CD1c-positive myeloid dendritic cell (primary cell): ENCODE data around the gene GCC2.
"Not testable (repeated sequence)": the region's sequence is repeated elsewhere in the genome, so short reads cannot be mapped to it uniquely, and the experiment has no call there.

Source experiments
- DNase-seq: peaks from one replicate; pipeline ENCODE4 v3.0.0-alpha.2; 2016; ENCODE audit errors: extremely low spot score

The GCC2 gene

DNA sequence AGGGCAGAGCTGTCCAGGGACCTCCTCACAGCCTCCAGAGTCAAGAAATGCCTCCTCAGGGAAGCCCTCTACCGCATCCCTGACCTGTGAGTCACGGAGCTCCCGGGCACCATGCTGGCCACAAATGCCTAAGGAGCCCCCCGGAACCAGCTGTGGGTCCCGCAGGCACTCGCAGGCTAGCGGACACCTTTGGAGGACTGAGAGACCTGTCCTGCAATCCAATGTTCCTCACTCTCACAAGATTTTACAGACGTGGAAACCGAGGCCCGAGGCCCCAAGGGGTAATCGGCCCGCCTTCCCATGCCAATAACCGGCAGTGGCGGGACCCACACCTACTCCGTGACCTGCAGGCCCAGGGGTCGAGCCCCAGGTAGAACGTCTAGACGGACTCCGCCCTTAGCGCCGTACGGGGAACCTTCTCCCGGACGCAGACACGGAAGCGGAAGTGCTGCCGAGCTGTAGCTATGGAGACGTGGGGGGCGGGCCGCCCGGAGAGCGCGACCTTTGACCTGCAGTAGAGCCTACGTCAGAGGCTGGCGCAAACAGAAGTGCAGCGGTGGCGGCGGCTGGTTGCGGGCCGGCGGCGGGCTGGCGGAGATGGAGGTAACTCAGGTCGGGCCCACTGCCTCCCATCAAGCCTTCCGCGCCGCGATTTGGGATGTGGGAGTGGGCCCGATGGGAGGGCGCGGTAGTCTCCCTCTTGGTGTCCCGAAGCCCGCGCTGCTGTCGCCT is at the start of gene GCC2:
TSS of gene GCC2 (plus strand) at position 529 of the 732 bp plus-strand sequence. CDS start at position 598, 69 bp downstream.
- DNase-seq: peak; percentile 97

- DNase-seq: no peak
Measured at GRCh38 chr2:108399479-108399878, 49.5 kb upstream of the GCC2 start.

DNA sequence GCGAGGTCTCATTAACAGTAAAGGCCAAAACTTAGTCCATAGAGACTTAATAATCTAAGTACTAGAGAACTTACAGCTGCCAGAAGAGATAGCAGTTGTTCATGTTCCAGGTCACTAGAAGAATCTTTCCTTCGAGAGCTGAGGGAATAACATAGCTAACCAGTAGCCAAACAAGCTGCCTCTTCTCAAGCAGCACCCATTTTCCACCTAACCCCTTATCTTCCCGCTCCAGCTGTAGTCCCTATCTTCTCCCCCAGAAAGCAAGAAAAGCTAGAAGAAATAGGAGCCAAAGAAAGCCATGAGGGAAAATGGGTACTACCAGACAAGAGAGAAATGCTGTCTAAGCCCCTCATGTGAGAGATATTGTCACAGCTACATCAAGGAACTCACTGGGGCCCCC is 47.2 kb upstream of the GCC2 start:
- no peak for DNase-seq

DNA sequence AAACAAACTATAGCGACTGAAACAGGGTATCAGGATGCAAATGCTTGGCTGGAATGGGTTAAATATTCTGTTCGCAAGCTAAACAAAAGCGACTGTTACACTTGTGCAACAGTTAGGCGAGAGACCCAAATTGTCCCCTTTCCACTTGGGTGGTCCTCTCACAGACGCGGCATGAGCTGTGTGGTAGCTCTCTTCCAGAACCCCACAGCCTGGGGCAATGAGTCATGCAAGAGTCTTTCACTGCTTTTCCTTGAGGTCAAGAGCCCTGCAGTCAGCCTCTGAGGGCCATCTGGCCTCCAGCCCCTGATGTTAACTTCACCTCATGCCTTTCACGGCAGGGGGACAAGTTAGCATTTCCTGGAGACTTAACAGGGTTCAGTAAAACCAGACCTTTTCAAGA is 45.5 kb upstream of the GCC2 start:
- DNase-seq: no peak

- DNase-seq: no peak
Measured at GRCh38 chr2:108404784-108405397, 44.1 kb upstream of the GCC2 start.

- no peak for DNase-seq
Measured at GRCh38 chr2:108407864-108408729, 40.9 kb upstream of the GCC2 start.

GRCh38 chr2:108409768-108410167 is 39.2 kb upstream of the GCC2 start:
- no peak for DNase-seq

DNA sequence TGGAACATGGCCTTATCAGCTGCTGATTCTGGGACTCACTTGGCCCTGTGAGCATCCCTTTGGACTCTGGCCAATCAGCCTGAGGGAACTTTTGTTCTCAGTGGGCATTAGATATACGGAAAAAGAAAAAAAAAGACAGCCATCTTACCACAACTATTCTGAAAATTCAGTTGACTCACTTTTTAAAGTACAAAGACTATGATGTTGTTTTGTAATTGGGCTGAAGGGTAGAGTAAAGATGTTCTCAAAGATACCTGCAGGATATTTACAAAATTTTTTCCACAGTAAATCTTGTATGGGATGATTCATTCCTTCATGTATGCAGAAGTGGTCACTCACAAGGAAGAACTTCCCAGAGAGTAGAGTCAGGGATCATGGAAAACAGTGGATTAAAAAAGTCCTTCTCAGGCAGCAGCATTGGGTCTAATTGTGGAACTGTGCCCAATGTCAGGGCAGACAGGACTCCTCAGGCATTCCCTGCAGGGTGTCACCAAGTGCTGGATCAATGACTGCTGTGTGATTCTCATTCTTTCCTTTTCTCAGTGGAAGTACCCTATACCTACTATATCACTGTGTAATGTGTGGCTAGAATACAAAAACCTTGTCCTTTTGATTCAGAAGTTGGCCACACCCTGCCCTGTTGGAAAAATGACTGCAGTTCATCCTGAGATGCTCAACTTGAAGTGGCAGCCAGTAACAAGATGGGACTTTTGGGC is 35.9 kb upstream of the GCC2 start:
- DNase-seq: no peak

DNA sequence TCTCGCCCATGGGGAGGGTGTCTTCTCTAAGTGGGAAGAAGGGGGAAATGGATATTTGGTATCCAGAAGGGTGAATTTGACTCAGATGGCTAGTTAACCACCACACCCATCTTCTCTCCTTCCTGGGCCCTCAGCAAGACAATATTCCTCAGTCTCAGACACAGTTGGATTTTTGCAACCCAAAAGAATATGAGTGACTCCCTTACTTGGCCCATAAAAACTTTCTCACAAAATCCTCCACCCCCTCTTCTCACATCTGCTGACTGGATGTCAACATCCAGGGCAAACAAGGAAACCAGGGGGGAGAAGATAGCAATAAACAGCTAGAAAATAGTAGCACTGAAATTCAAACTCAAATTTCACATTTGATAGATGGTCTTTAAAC is 35.3 kb upstream of the GCC2 start:
- no peak for DNase-seq

GRCh38 chr2:108414256-108414876 is 34.6 kb upstream of the GCC2 start:
- no peak for DNase-seq

- DNase-seq: no peak
Measured at GRCh38 chr2:108414945-108415344, 34.1 kb upstream of the GCC2 start.

DNA sequence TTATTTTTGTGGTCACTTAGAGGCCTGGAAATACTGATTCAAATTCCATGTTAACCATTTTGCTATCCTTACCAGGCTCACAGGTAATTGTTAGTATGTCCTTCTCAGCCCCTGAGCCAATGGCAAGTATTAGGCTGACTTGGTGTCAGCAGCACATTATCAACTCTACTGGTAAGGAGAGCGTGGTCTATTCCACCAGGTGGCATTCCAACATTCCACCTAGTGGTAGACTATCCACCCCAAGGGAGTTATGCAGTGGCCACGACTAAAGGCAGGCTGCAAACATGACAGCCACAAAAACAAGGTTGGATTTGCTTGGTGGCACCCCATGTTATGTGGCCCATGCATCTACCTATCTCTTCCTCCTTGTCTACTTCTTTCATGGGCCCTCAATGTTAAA is 31.8 kb upstream of the GCC2 start:
- DNase-seq: no peak

GRCh38 chr2:108418416-108418815 is 30.6 kb upstream of the GCC2 start:
- DNase-seq: no peak

GRCh38 chr2:108423067-108423466 is 25.9 kb upstream of the GCC2 start:
- DNase-seq: no peak

- no peak for DNase-seq
Measured at GRCh38 chr2:108423502-108424251, 25.3 kb upstream of the GCC2 start.

DNA sequence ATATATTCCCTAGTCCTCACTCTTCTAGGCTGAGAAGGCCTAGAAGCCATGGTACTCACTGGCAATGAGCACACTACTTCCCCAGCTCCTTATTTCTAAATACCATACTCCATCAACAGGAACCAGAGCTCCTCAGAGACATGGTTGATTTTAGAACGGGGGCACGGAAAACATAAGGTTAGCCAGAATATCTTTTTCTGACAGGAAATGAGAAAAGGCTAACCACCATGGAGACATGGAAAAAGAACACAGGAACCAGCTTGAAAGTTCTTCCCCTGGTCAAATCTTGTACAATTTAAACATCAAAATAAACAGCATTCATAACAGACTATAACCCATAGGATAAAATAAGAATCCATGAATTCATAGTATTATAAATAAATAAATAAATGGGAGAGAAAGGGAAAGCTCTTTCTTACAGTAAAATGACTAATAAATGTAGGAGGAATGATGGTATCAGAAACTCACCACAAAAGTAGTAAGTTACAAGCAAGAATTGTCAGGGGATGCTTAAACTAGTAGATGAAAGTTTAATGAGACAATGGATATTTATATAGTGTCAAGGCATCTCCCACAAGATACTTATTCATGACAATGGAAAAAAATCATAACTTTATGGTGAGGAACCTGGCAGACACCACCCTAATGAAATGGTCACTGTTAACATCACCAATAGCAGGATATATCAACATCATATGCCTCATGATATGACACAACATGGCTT is 20.6 kb upstream of the GCC2 start:
- DNase-seq: no peak

- not testable (repeated sequence) for DNase-seq
Measured at GRCh38 chr2:108435578-108435977, 13.4 kb upstream of the GCC2 start.

DNA sequence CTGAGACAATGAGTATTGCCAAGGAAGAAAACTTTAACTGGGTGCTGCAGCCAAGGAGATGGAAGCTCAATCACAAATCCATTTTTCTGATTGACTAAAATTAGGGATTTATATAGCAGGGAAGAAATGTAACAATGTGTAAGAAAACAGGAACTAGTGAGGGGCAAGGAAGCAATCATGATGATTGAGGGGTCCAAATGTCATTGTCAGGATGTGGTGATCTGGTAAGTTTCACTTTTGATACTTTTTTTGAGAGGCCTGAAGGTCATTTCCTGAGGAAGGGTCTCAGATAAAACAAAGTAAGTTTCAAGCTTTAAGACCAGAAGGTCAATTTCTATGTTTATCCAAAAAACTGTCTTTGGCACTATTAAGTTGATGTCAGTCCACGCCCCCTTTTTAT is 12.0 kb upstream of the GCC2 start:
- no peak for DNase-seq

- DNase-seq: no peak
Measured at GRCh38 chr2:108441712-108442111, 7.3 kb upstream of the GCC2 start.
